Measurements from ENCODE around the gene SORBS2. TPM values are rescaled to one million over a fixed set of nuclear protein-coding genes. Genes with fewer than 3 reads are reported as not detected.
A peak's percentile ranks its signal among the peaks of the same experiment; 100 is the strongest.

Gene SORBS2
- total and polyA plus RNA-seq, 2 donors (not counting 3 experiments of a cell fraction or from before 2014, with no cell fraction given), result 69.8 to 82.5 TPM

DNA sequence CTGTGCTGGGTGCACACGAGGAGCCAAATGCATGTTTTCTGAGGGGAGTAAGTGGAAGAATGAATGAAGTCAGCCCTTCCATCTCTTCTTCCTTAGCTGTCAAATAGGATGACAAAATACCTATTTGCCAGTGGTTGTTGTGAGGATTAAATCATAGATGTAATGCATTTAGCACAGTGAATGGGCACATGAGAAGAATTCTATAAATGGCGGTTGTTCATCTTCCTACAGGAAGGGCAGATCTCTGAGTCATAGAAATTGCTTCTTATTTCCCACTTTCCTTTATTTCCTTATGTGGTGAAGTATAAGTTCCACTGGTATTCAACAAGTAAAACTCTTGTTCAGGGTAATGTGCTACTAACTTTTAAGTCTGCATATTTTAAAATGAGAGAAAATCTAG lies 83.1 kb downstream of the SORBS2 start:
- FAIRE-seq (peak; percentile 80), DNase-seq (ENCODE audit: low read depth, low spot score) (peak; percentile 65)
- Histone ChIP-seq H3K27me3 (ENCODE audit: control insufficient read depth in 2 of 2, insufficient read depth in 2 of 2, low read length in 2 of 2) (no peaks in the 10 kb centered on the region), H3K79me2 (ENCODE audit: control insufficient read depth, insufficient read depth, low read length) (no peaks in the 10 kb centered on the region), H3K4me3 (replicated peaks in 1 of 3; ENCODE audit: insufficient read depth in 1 of 3, low read depth in 1 of 3, low read length in 3 of 3) (no peak overlapping the region), H3K4me2 (ENCODE audit: insufficient read depth, low read length) (peak overlapping the region; percentile 23), H3K9ac (replicated peaks; ENCODE audit: extremely low read depth, insufficient read depth, low read length) (no peak overlapping the region), H2AFZ (ENCODE audit: low read depth, low read length) (no peak overlapping the region), H4K20me1 (replicated peaks; ENCODE audit: control insufficient read depth, extremely low read depth, insufficient read depth, low read length) (no peaks in the 10 kb centered on the region), H3K36me3 (ENCODE audit: control insufficient read depth in 2 of 2, extremely low read depth in 1 of 2, insufficient read depth in 2 of 2, low read length in 2 of 2) (peaks cover 0 to 3% of the 10 kb centered on the region in 2 experiments), H3K4me1 (ENCODE audit: control insufficient read depth, extremely low read depth, insufficient read depth, low read length) (peaks cover 25% of the 10 kb centered on the region), H3K27ac (ENCODE audit: insufficient read depth, low read depth, low read length) (peak overlapping the region; percentile 34), H3K9me3 (replicated peaks; ENCODE audit: control insufficient read depth, insufficient read depth, low read length) (no peaks in the 10 kb centered on the region), H3K9me1 (replicated peaks; ENCODE audit: control insufficient read depth, extremely low read depth, insufficient read depth, low read length) (no peaks in the 10 kb centered on the region)
- no TSS peak for BruUV-seq (replicated peaks)
- intact Hi-C loops (cut with micrococcal nuclease) (loop anchor here (1.0 to 5.0 kb wide), 2 partner anchors 9 to 293 kb away; no protein-coding TSS in a partner anchor), dilution Hi-C loops (cut with MboI; ENCODE audit: extremely low pct_ligation_motif_present, low sequenced_read_pairs) (no loop called here)
- ChIA-PET POLR2A (no interaction called here), CTCF (interaction anchor here (1.9 kb wide), 1 partner anchor 17 kb away, joined by 5 read pairs; no protein-coding TSS in a partner anchor)
- TF ChIP-seq POLR2A (IDR thresholded peaks at IDR 0.05; ENCODE audit: low read depth, low read length), result no peak
- TF ChIP-seq POLR2AphosphoS5 (IDR thresholded peaks at IDR 0.05; ENCODE audit: insufficient read depth, low read depth, low read length), result no peak
- TF ChIP-seq, protein P1, sequence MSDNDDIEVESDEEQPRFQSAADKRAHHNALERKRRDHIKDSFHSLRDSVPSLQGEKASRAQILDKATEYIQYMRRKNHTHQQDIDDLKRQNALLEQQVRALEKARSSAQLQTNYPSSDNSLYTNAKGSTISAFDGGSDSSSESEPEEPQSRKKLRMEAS (IDR thresholded peaks at IDR 0.05; ENCODE audit: insufficient read depth, insufficient read length), result no peak
- peak; percentile 64 for TF ChIP-seq JUN (IDR thresholded peaks at IDR 0.05; ENCODE audit: borderline replicate concordance, insufficient read depth, insufficient read length, low read depth)
- TF ChIP-seq MYC (IDR thresholded peaks at IDR 0.05; ENCODE audit: low read depth, low read length), result no peak
- peak; percentile 78 for TF ChIP-seq FOS (IDR thresholded peaks at IDR 0.05; ENCODE audit: borderline replicate concordance, insufficient read depth, low read length)
- TF ChIP-seq EZH2 (IDR thresholded peaks at IDR 0.05; ENCODE audit: borderline replicate concordance, low read depth, low read length, severe bottlenecking), result no peak
- TF ChIP-seq, protein P2, sequence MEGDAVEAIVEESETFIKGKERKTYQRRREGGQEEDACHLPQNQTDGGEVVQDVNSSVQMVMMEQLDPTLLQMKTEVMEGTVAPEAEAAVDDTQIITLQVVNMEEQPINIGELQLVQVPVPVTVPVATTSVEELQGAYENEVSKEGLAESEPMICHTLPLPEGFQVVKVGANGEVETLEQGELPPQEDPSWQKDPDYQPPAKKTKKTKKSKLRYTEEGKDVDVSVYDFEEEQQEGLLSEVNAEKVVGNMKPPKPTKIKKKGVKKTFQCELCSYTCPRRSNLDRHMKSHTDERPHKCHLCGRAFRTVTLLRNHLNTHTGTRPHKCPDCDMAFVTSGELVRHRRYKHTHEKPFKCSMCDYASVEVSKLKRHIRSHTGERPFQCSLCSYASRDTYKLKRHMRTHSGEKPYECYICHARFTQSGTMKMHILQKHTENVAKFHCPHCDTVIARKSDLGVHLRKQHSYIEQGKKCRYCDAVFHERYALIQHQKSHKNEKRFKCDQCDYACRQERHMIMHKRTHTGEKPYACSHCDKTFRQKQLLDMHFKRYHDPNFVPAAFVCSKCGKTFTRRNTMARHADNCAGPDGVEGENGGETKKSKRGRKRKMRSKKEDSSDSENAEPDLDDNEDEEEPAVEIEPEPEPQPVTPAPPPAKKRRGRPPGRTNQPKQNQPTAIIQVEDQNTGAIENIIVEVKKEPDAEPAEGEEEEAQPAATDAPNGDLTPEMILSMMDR (IDR thresholded peaks at IDR 0.05; ENCODE audit: extremely low read depth in 1 of 2, insufficient read depth in 1 of 2, low read depth in 1 of 2, low read length in 2 of 2), result no peak
- TF ChIP-seq GATA2 (IDR thresholded peaks at IDR 0.05; ENCODE audit: insufficient read depth, insufficient read length, low read depth, low read length), result no peak

All from endothelial cell of umbilical vein (primary cell).